NCI-H1417 treated with DMSO at 0.1 percent for 48 hours (cell line): ENCODE results near the gene ZBED6.

Experiments
- DNase-seq: peaks from one replicate; lab custom pipeline; 2025; lab: John Stamatoyannopoulos, UW

Gene ZBED6

GRCh38 chr1:203842559-203842876 lies 47.1 kb downstream of the ZBED6 start:
- DNase-seq: no peak

GRCh38 chr1:203843435-203843834 lies 48.0 kb downstream of the ZBED6 start:
- DNase-seq: no peak
